Suppressor macrophage treated with lipopolysaccharide for 4 hours (primary cell): ENCODE results near the gene PFKP.
"Not testable (repeated sequence)": the region's sequence is repeated elsewhere in the genome, so short reads cannot be mapped to it uniquely, and the experiment has no call there.

ENCODE experiments used
- DNase-seq: peaks from one replicate; pipeline ENCODE4 v3.0.0-alpha.2; 2020

The PFKP gene

GRCh38 chr10:3100093-3100792 lies 32.9 kb downstream of the PFKP start:
- no peak for DNase-seq

GRCh38 chr10:3100856-3101640 lies 33.7 kb downstream of the PFKP start:
- DNase-seq: no peak

- DNase-seq: no peak
These were observed 35.5 kb downstream of the PFKP start for GRCh38 chr10:3102720-3103427.

- no peak for DNase-seq
These were observed 36.3 kb downstream of the PFKP start for GRCh38 chr10:3103646-3104045.

- no peak for DNase-seq
These were observed 37.0 kb downstream of the PFKP start for GRCh38 chr10:3104251-3104918.

GRCh38 chr10:3105166-3105565 lies 37.8 kb downstream of the PFKP start:
- DNase-seq: no peak

- DNase-seq: no peak
These were observed 38.6 kb downstream of the PFKP start for GRCh38 chr10:3105905-3106304.

- not testable (repeated sequence) for DNase-seq
These were observed 39.0 kb downstream of the PFKP start for GRCh38 chr10:3106328-3106727.

- no peak for DNase-seq
These were observed 39.6 kb downstream of the PFKP start for GRCh38 chr10:3106928-3107425.

- no peak for DNase-seq
These were observed 40.1 kb downstream of the PFKP start for GRCh38 chr10:3107426-3107961.

GRCh38 chr10:3108033-3108432 lies 40.7 kb downstream of the PFKP start:
- no peak for DNase-seq

- no peak for DNase-seq
These were observed 41.3 kb downstream of the PFKP start for GRCh38 chr10:3108575-3109105.

GRCh38 chr10:3109196-3109595 lies 41.8 kb downstream of the PFKP start:
- DNase-seq: no peak

GRCh38 chr10:3109633-3110032 lies 42.3 kb downstream of the PFKP start:
- no peak for DNase-seq

- DNase-seq: no peak
These were observed 43.7 kb downstream of the PFKP start for GRCh38 chr10:3110782-3111620.

GRCh38 chr10:3111621-3112163 lies 44.3 kb downstream of the PFKP start:
- no peak for DNase-seq

GRCh38 chr10:3113343-3113720 lies 46.0 kb downstream of the PFKP start:
- no peak for DNase-seq

GRCh38 chr10:3115685-3116084 lies 48.3 kb downstream of the PFKP start:
- no peak for DNase-seq

GRCh38 chr10:3116508-3117100 lies 49.3 kb downstream of the PFKP start:
- no peak for DNase-seq

- DNase-seq: no peak
These were observed 50.1 kb downstream of the PFKP start for GRCh38 chr10:3117486-3117885.

- no peak for DNase-seq
These were observed 51.3 kb downstream of the PFKP start for GRCh38 chr10:3118641-3119091.
